Fibroblast of lung (primary cell): ENCODE measurements around the gene GCC1. TPM values are rescaled to one million over a fixed set of nuclear protein-coding genes. Genes with fewer than 3 reads are reported as not detected.

Experiments used
- DNase-seq, 2 donors: peaks; one replicate each; pipeline versions ENCODE4 v3.0.0 to v3.0.0-alpha.2; 2010; ENCODE audit warnings: low read depth in 2 of 2
- H2AFZ ChIP-seq: 2 replicates; pipeline ENCODE4 v1.5.1; 2012; ENCODE audit warnings: low read length, control low read depth, inconsistent platforms
- H3K27ac ChIP-seq: 2 replicates; pipeline ENCODE4 v1.5.1; 2011; ENCODE audit warnings: low read length, control low read depth; ENCODE audit not compliant: insufficient read depth
- H3K27me3 ChIP-seq: 2 replicates; pipeline ENCODE4 v1.5.1; 2011; ENCODE audit warnings: mild to moderate bottlenecking, low read length; ENCODE audit not compliant: control insufficient read depth, insufficient read depth
- H3K36me3 ChIP-seq: 2 replicates; pipeline ENCODE4 v1.5.1; 2011; ENCODE audit warnings: low read length; ENCODE audit not compliant: control insufficient read depth, insufficient read depth
- H3K4me1 ChIP-seq: 2 replicates; pipeline ENCODE4 v1.5.1; 2011; ENCODE audit warnings: low read length; ENCODE audit not compliant: control insufficient read depth, insufficient read depth; ENCODE audit errors: extremely low read depth
- H3K4me2 ChIP-seq: 2 replicates; pipeline ENCODE4 v1.5.1; 2011; ENCODE audit warnings: low read length, control low read depth; ENCODE audit not compliant: insufficient read depth; ENCODE audit errors: extremely low read depth
- H3K4me3 ChIP-seq, 4 experiments: fragments of 200-600 bp in 1 of 4; sonication (generic) in 1 of 4; replicated peaks in 1 of 4; 2 replicates each; pipeline ENCODE4 v1.5.1; 2011 to 2016; ENCODE audit warnings: low read length in 4 of 4, low read depth in 3 of 4, mild to moderate bottlenecking in 3 of 4, control low read depth in 2 of 4, inconsistent platforms in 1 of 4, mixed read lengths in 1 of 4; ENCODE audit not compliant: insufficient read depth in 1 of 4; ENCODE audit errors: control extremely low read depth in 1 of 4
- H3K79me2 ChIP-seq: 2 replicates; pipeline ENCODE4 v1.5.1; 2012; ENCODE audit warnings: mild to moderate bottlenecking, low read length, inconsistent platforms; ENCODE audit not compliant: control insufficient read depth, insufficient read depth
- H3K9ac ChIP-seq: 2 replicates; pipeline ENCODE4 v1.5.1; 2011; ENCODE audit warnings: mild to moderate bottlenecking, low read length, control low read depth; ENCODE audit not compliant: insufficient read depth
- H3K9me3 ChIP-seq: 2 replicates; pipeline ENCODE4 v1.5.1; 2012; ENCODE audit warnings: low read depth, low read length; ENCODE audit not compliant: control insufficient read depth, insufficient read depth
- H4K20me1 ChIP-seq: 2 replicates; pipeline ENCODE4 v1.5.1; 2011; ENCODE audit warnings: low read length; ENCODE audit not compliant: control insufficient read depth, insufficient read depth; ENCODE audit errors: extremely low read depth
- EZH2 ChIP-seq: IDR thresholded peaks from 2 replicates; pipeline ENCODE4 v1.5.1; 2012; ENCODE audit warnings: low read length, control low read depth, mild to moderate bottlenecking; ENCODE audit errors: missing control alignments
- polyA plus RNA-seq, 2 donors: library from polyadenylated mRNA; depleted of rRNA in 1 of 2; stranded (reverse) in 1 of 2; unstranded in 1 of 2; fragments of >200 nt; gene quantifications; 2 replicates each; pipeline ENCODE4 v1.2.1, GENCODE V29; 2011 to 2012; ENCODE audit warnings: missing spikeins in 1 of 2
- total RNA-seq: library from RNA; depleted of rRNA; stranded (reverse); fragments of >200 nt; gene quantifications from 2 replicates; pipeline ENCODE4 v1.2.1, GENCODE V29; 2014
- TF ChIP-seq, protein P1 (sequence below), 2 donors: IDR thresholded peaks in 1 of 2; conservative IDR thresholded peaks in 1 of 2; 1 replicate in 1 of 2; 2 replicates in 1 of 2; pipeline ENCODE4 v1.5.1; 2011 to 2012; ENCODE audit warnings: low read length in 2 of 2, control low read depth in 1 of 2, inconsistent platforms in 1 of 2, low read depth in 1 of 2, mild to moderate bottlenecking in 1 of 2

Gene GCC1
- total and polyA plus RNA-seq, 2 donors (not counting 1 experiment from before 2014, with no cell fraction given), result 8.0 to 38.8 TPM

DNA sequence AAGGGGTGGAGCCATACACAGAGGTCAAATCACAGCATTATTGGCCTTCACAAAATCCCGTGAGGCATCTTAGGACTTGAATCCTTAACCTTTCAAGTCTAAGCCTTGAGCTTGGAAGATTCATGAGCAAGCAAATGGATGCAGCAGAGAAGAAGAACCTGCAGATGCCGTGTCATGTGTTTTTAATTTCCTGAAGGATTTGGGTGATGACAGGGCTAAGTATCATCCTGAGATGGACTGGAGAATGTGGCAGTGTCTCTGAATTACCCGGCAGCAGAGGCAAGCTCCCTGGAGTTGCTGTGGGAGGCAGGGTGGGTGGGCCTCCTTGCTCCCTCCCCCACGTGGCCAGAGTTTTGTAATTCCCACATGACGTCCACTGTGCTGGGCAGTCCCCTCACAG lies 50.8 kb downstream of the GCC1 start:
- no peak for TF ChIP-seq EZH2
- TF ChIP-seq, protein P1, sequence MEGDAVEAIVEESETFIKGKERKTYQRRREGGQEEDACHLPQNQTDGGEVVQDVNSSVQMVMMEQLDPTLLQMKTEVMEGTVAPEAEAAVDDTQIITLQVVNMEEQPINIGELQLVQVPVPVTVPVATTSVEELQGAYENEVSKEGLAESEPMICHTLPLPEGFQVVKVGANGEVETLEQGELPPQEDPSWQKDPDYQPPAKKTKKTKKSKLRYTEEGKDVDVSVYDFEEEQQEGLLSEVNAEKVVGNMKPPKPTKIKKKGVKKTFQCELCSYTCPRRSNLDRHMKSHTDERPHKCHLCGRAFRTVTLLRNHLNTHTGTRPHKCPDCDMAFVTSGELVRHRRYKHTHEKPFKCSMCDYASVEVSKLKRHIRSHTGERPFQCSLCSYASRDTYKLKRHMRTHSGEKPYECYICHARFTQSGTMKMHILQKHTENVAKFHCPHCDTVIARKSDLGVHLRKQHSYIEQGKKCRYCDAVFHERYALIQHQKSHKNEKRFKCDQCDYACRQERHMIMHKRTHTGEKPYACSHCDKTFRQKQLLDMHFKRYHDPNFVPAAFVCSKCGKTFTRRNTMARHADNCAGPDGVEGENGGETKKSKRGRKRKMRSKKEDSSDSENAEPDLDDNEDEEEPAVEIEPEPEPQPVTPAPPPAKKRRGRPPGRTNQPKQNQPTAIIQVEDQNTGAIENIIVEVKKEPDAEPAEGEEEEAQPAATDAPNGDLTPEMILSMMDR (conservative IDR thresholded peaks at IDR 0.05 in 1 of 2, IDR thresholded peaks at IDR 0.05 in 1 of 2; ENCODE audit: low read depth in 1 of 2, low read length in 2 of 2), result no peak
- no peaks in the 10 kb centered on the region for H3K79me2 ChIP-seq
- no peak overlapping the region for H3K9ac ChIP-seq
- no peak overlapping the region for H3K4me2 ChIP-seq
- no peaks in the 10 kb centered on the region for H3K36me3 ChIP-seq
- H3K4me1 ChIP-seq, result no peaks in the 10 kb centered on the region
- no peak overlapping the region for H2AFZ ChIP-seq
- no peaks in the 10 kb centered on the region for H4K20me1 ChIP-seq
- peaks cover 12% of the 10 kb centered on the region for H3K27me3 ChIP-seq
- DNase-seq, result no peak
- H3K9me3 ChIP-seq, result no peaks in the 10 kb centered on the region
- H3K27ac ChIP-seq, result no peak overlapping the region
- H3K4me3 ChIP-seq, result no peak overlapping the region

DNA sequence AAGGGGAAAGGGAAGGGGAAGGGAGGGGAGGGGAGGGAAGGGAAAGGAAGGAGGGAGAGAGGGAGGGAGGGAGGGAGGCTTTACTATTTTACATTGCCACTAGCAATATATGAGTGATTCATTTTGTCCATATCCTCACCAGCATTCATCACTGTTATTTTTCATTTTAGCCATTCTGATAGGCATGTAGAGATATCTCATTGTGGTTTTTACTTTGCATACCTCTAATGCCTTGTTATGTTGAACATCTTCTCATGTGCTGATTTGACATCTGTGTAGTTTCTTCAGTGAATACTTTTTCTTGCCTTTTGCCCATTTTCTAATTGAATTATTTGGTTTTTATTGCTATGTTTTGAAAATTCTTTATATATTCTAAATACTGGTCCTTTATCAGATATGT lies 52.7 kb downstream of the GCC1 start:
- Histone ChIP-seq H3K4me2 (no peak overlapping the region), H4K20me1 (no peaks in the 10 kb centered on the region), H3K9ac (no peak overlapping the region), H3K4me3 (no peak overlapping the region), H3K36me3 (no peaks in the 10 kb centered on the region), H3K4me1 (no peaks in the 10 kb centered on the region), H2AFZ (no peak overlapping the region), H3K27me3 (peaks cover 12% of the 10 kb centered on the region), H3K27ac (no peak overlapping the region), H3K79me2 (no peaks in the 10 kb centered on the region), H3K9me3 (no peaks in the 10 kb centered on the region)
- peak in 1 of 2 donors; percentile 40 for DNase-seq
- TF ChIP-seq, protein P1 (conservative IDR thresholded peaks at IDR 0.05 in 1 of 2, IDR thresholded peaks at IDR 0.05 in 1 of 2; ENCODE audit: low read depth in 1 of 2, low read length in 2 of 2), result no peak
- no peak for TF ChIP-seq EZH2

DNA sequence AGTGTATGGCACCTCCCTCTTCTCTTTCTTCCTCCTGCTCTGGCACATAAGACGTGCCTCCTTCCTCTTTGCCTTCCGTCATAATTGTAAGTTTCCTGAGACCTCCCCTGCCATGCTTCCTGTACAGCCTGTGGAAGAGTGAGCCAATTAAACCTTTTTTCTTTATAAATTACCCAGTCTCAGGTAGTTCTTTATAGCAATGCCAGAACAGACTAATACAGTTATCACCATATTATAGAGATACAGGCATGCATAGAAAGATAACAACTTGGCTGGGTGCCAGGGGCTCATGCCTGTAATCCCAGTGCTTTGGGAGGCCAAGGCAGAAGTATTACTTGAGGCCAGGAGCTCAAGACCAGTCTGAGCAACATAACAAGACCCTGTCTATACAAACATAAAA lies 53.2 kb downstream of the GCC1 start:
- no peak for DNase-seq
- no peak overlapping the region for H3K9ac ChIP-seq
- H3K9me3 ChIP-seq, result no peaks in the 10 kb centered on the region
- no peak overlapping the region for H3K4me3 ChIP-seq
- no peak overlapping the region for H3K4me2 ChIP-seq
- H2AFZ ChIP-seq, result no peak overlapping the region
- TF ChIP-seq, protein P1 (conservative IDR thresholded peaks at IDR 0.05 in 1 of 2, IDR thresholded peaks at IDR 0.05 in 1 of 2; ENCODE audit: low read depth in 1 of 2, low read length in 2 of 2), result no peak
- no peak for TF ChIP-seq EZH2
- H3K27me3 ChIP-seq, result peaks cover 8% of the 10 kb centered on the region
- H4K20me1 ChIP-seq, result no peaks in the 10 kb centered on the region
- no peaks in the 10 kb centered on the region for H3K79me2 ChIP-seq
- H3K27ac ChIP-seq, result no peak overlapping the region
- H3K36me3 ChIP-seq, result no peaks in the 10 kb centered on the region
- no peaks in the 10 kb centered on the region for H3K4me1 ChIP-seq

Other genes with a start within 250 kb of the GCC1 start
- 10.3 and 12.4 TPM in 2 replicates for gene ZNF800, start 192.9 kb downstream of the GCC1 start, total RNA-seq
- 15.8 and 16.6 TPM in 2 replicates for gene ZNF800, start 192.9 kb downstream of the GCC1 start, polyA plus RNA-seq
- 105 and 113 TPM in 2 replicates for gene ARF5, start 2.8 kb upstream of the GCC1 start, total RNA-seq
- gene ARF5, start 2.8 kb upstream of the GCC1 start, polyA plus RNA-seq, result 185 and 214 TPM in 2 replicates
- gene FSCN3, start 8.1 kb upstream of the GCC1 start, total RNA-seq, result 1.2 and 1.3 TPM in 2 replicates
- gene FSCN3, start 8.1 kb upstream of the GCC1 start, polyA plus RNA-seq, result 0.84 and 1.6 TPM in 2 replicates
- gene PAX4, start 32.5 kb upstream of the GCC1 start, total RNA-seq, result not detected in 2 replicates
- gene PAX4, start 32.5 kb upstream of the GCC1 start, polyA plus RNA-seq, result not detected in 2 replicates
- 172 and 174 TPM in 2 replicates for gene SND1, start 66.6 kb upstream of the GCC1 start, total RNA-seq
- gene SND1, start 66.6 kb upstream of the GCC1 start, polyA plus RNA-seq, result 137 and 166 TPM in 2 replicates